Thyroid gland (tissue), 4 donors: ENCODE measurements around the gene STX12. TPM values are rescaled to one million over a fixed set of nuclear protein-coding genes. Genes with fewer than 3 reads are reported as not detected.

Experiments used
- DNase-seq, 2 donors: peaks; one replicate each; pipeline ENCODE4 v3.0.0-alpha.2; 2019
- H3K27ac ChIP-seq, 3 donors: fragments of 200-600 bp; sonication (generic); 1 replicate in 2 of 3; 2 replicates in 1 of 3; pipeline ENCODE4 v1.5.1; 2016 to 2019; ENCODE audit warnings: mild to moderate bottlenecking in 1 of 3, moderate library complexity in 1 of 3
- H3K27me3 ChIP-seq: fragments of 200-600 bp; sonication (generic); one replicate; pipeline ENCODE4 v1.5.1; 2019
- H3K36me3 ChIP-seq, 2 donors: fragments of 200-600 bp; sonication (generic); one replicate each; pipeline ENCODE4 v1.5.1; 2016 to 2019
- H3K4me1 ChIP-seq, 2 donors: fragments of 200-600 bp; sonication (generic); one replicate each; pipeline ENCODE4 v1.5.1; 2017 to 2019
- H3K4me3 ChIP-seq, 3 donors: fragments of 200-600 bp; sonication (generic); replicated peaks in 1 of 3; 1 replicate in 2 of 3; 2 replicates in 1 of 3; pipeline ENCODE4 v1.5.1; 2016; ENCODE audit warnings: mild to moderate bottlenecking in 1 of 3
- H3K9me3 ChIP-seq: fragments of 200-600 bp; sonication (generic); one replicate; pipeline ENCODE4 v1.5.1; 2017
- CTCF ChIP-seq, 6 experiments: fragments of 200-600 bp in 3 of 6; fragments of 450-650 bp in 3 of 6; sonication (generic) in 3 of 6; IDR thresholded peaks; one replicate each; pipeline ENCODE4 v1.5.1; 2016 to 2019; ENCODE audit warnings: antibody characterized with exemption in 6 of 6, mild to moderate bottlenecking in 2 of 6, inconsistent platforms in 1 of 6, moderate library complexity in 1 of 6
- POLR2A ChIP-seq, 2 donors: fragments of 450-650 bp; IDR thresholded peaks; one replicate each; pipeline ENCODE4 v1.6.1; 2017; ENCODE audit warnings: antibody characterized with exemption in 2 of 2, mild to moderate bottlenecking in 2 of 2, moderate library complexity in 1 of 2
- WGBS, 2 donors: methylation state at CpG; one replicate each; pipeline ENCODE4 v1.1.5; 2017; 5-methylcytosine and 5-hydroxymethylcytosine counted together
- intact Hi-C: fragments of 100-400 bp; cut with DNase I; formaldehyde crosslinking; loops from one replicate; pipeline ENCODE4 v1.15.1; 2023
- total RNA-seq, 4 donors: library from RNA; depleted of rRNA; stranded (reverse); fragments of >200 nt; gene quantifications; one replicate each; pipeline ENCODE4 v1.2.3, GENCODE V29; 2016

Gene STX12
- total RNA-seq, 4 donors from 2014 or later: 169 to 265 (median 221) TPM

GRCh38 chr1:27832762-27833161, 59.7 kb downstream of the STX12 start:
- no peak overlapping the region for H3K27ac ChIP-seq
- TF ChIP-seq POLR2A (IDR thresholded peaks at IDR 0.05) (no peak), CTCF (IDR thresholded peaks at IDR 0.05) (no peak)
- no peaks in the 10 kb centered on the region for H3K9me3 ChIP-seq
- intact Hi-C loops: loop anchor here (10.0 kb wide), 1 partner anchor 158 kb away; the partner anchor contains the start of gene IFI6
- WGBS, 2 donors: 82 to 88% methylated on average over 2 of the region's 2 CpGs
- peaks cover 5 to 16% of the 10 kb centered on the region in 2 donors for H3K4me1 ChIP-seq
- peaks cover 4 to 8% of the 10 kb centered on the region in 2 donors for H3K36me3 ChIP-seq
- no peak for DNase-seq
- H3K27me3 ChIP-seq: no peaks in the 10 kb centered on the region
- no peak overlapping the region for H3K4me3 ChIP-seq

- intact Hi-C loops: loop anchor here (10.0 kb wide), 1 partner anchor 159 kb away; the partner anchor contains the start of gene IFI6
- no peak for TF ChIP-seq CTCF (IDR thresholded peaks at IDR 0.05)
- TF ChIP-seq POLR2A (IDR thresholded peaks at IDR 0.05): no peak
Measured at GRCh38 chr1:27833470-27833869, 60.5 kb downstream of the STX12 start.

GRCh38 chr1:27835046-27835445, 62.0 kb downstream of the STX12 start:
- peaks cover 9 to 15% of the 10 kb centered on the region in 2 donors for H3K36me3 ChIP-seq
- H3K4me3 ChIP-seq: no peak overlapping the region
- peaks cover 5 to 11% of the 10 kb centered on the region in 2 donors for H3K4me1 ChIP-seq
- no peaks in the 10 kb centered on the region for H3K27me3 ChIP-seq
- H3K9me3 ChIP-seq: no peaks in the 10 kb centered on the region
- intact Hi-C loops: loop anchor here (10.0 kb wide), 1 partner anchor 160 kb away; the partner anchor contains the start of gene IFI6
- no peak for TF ChIP-seq POLR2A (IDR thresholded peaks at IDR 0.05)
- TF ChIP-seq CTCF (IDR thresholded peaks at IDR 0.05): no peak
- H3K27ac ChIP-seq: no peak overlapping the region
- no peak for DNase-seq

More at GRCh38 chr1:27833470-27833869, 60.5 kb downstream of the STX12 start:
- Histone ChIP-seq H3K4me3 (no peak overlapping the region), H3K9me3 (no peaks in the 10 kb centered on the region), H3K36me3 (peaks cover 4 to 8% of the 10 kb centered on the region in 2 donors), H3K4me1 (peaks cover 5 to 16% of the 10 kb centered on the region in 2 donors), H3K27me3 (no peaks in the 10 kb centered on the region), H3K27ac (no peak overlapping the region)
- WGBS, 2 donors: 94 to 95% methylated on average over 3 of the region's 3 CpGs
- DNase-seq: no peak

- Histone ChIP-seq H3K27me3 (no peaks in the 10 kb centered on the region), H3K4me3 (no peak overlapping the region), H3K36me3 (peaks cover 14 to 19% of the 10 kb centered on the region in 2 donors), H3K27ac (no peak overlapping the region), H3K4me1 (peaks cover 5 to 11% of the 10 kb centered on the region in 2 donors), H3K9me3 (no peaks in the 10 kb centered on the region)
- 85 to 98% methylated on average over 1 of the region's 1 CpG for WGBS, 2 donors
- TF ChIP-seq CTCF (IDR thresholded peaks at IDR 0.05) (no peak), POLR2A (IDR thresholded peaks at IDR 0.05) (no peak)
- no peak for DNase-seq
- intact Hi-C loops: loop anchor here (10.0 kb wide), 1 partner anchor 161 kb away; the partner anchor contains the start of gene IFI6
Measured at GRCh38 chr1:27835501-27835900, 62.5 kb downstream of the STX12 start.

GRCh38 chr1:27849951-27850350, 76.9 kb downstream of the STX12 start:
- 96 to 98% methylated on average over 5 to 6 of the region's 7 CpGs for WGBS, 2 donors
- DNase-seq: no peak
- Histone ChIP-seq H3K4me3 (no peak overlapping the region), H3K4me1 (no peaks in the 10 kb centered on the region), H3K36me3 (peaks cover 35 to 49% of the 10 kb centered on the region in 2 donors), H3K27me3 (no peaks in the 10 kb centered on the region), H3K27ac (no peak overlapping the region), H3K9me3 (no peaks in the 10 kb centered on the region)
- intact Hi-C loops: no loop called here
- TF ChIP-seq POLR2A (IDR thresholded peaks at IDR 0.05) (no peak), CTCF (IDR thresholded peaks at IDR 0.05) (no peak)
